Tibial nerve (tissue), 4 donors: ENCODE data around the gene CEP170B. TPM values are rescaled to one million over a fixed set of nuclear protein-coding genes. Genes with fewer than 3 reads are reported as not detected.

ENCODE experiments used
- DNase-seq, 2 donors: peaks; one replicate each; pipeline ENCODE4 v3.0.0-alpha.2; 2019; ENCODE audit warnings: low spot score in 2 of 2
- H3K27ac ChIP-seq, 4 donors: fragments of 200-600 bp; sonication (generic) in 3 of 4; one replicate each; pipeline ENCODE4 v1.5.1; 2017 to 2019; ENCODE audit warnings: mild to moderate bottlenecking in 1 of 4
- H3K27me3 ChIP-seq, 2 donors: fragments of 200-600 bp; sonication (generic) in 1 of 2; one replicate each; pipeline versions ENCODE4 v1.5.1 to v1.6.0; 2017 to 2019
- H3K36me3 ChIP-seq, 3 donors: fragments of 200-600 bp; sonication (generic); one replicate each; pipeline ENCODE4 v1.5.1; 2018 to 2019
- H3K4me1 ChIP-seq, 4 donors: fragments of 200-600 bp; sonication (generic) in 3 of 4; one replicate each; pipeline ENCODE4 v1.5.1; 2017 to 2019
- H3K4me3 ChIP-seq, 4 donors: fragments of 200-600 bp; sonication (generic) in 3 of 4; one replicate each; pipeline ENCODE4 v1.5.1; 2017 to 2019; ENCODE audit warnings: mild to moderate bottlenecking in 1 of 4, moderate library complexity in 1 of 4
- H3K9me3 ChIP-seq, 4 donors: fragments of 200-600 bp; sonication (generic) in 3 of 4; one replicate each; pipeline ENCODE4 v1.5.1; 2017 to 2019
- CTCF ChIP-seq, 5 experiments: fragments of 200-600 bp in 3 of 5; fragments of 450-650 bp in 2 of 5; sonication (generic) in 3 of 5; IDR thresholded peaks; one replicate each; pipeline ENCODE4 v1.5.1; 2016 to 2019; ENCODE audit warnings: antibody characterized with exemption in 5 of 5, mild to moderate bottlenecking in 3 of 5, moderate library complexity in 2 of 5
- EP300 ChIP-seq, 2 donors: sonication (generic); formaldehyde crosslinking; IDR thresholded peaks; one replicate each; pipeline ENCODE4 v1.6.1; 2017; ENCODE audit warnings: antibody characterized with exemption in 2 of 2, mild to moderate bottlenecking in 1 of 2
- POLR2A ChIP-seq, 2 donors: fragments of 450-650 bp; IDR thresholded peaks; one replicate each; pipeline ENCODE4 v1.6.1; 2017; ENCODE audit warnings: antibody characterized with exemption in 2 of 2, mild to moderate bottlenecking in 2 of 2, moderate library complexity in 2 of 2
- WGBS, 2 donors: methylation state at CpG; one replicate each; pipeline ENCODE4 v1.1.5; 2018; 5-methylcytosine and 5-hydroxymethylcytosine counted together
- total RNA-seq, 4 donors: library from RNA; depleted of rRNA; stranded (reverse); fragments of >200 nt; gene quantifications; one replicate each; pipeline ENCODE4 v1.1.0, GENCODE V29; 2016

The CEP170B gene
- total RNA-seq, 4 donors from 2014 or later, result 10.1 to 36.3 (median 13.0) TPM

GRCh38 chr14:104885031-104885972, 20.2 kb downstream of the CEP170B start:
- Histone ChIP-seq H3K4me1 (no peaks in the 10 kb centered on the region), H3K27ac (no peak overlapping the region), H3K4me3 (no peak overlapping the region), H3K27me3 (no peaks in the 10 kb centered on the region), H3K9me3 (no peaks in the 10 kb centered on the region), H3K36me3 (peaks cover 0 to 87% (median 0%) of the 10 kb centered on the region in 3 donors)
- TF ChIP-seq CTCF (IDR thresholded peaks at IDR 0.05) (no peak), EP300 (IDR thresholded peaks at IDR 0.05) (no peak), POLR2A (IDR thresholded peaks at IDR 0.05) (no peak)
- DNase-seq, result no peak
- 91% methylated on average over 20 to 26 of the region's 38 CpGs for WGBS, 2 donors

GRCh38 chr14:104885973-104886689, 21.1 kb downstream of the CEP170B start:
- H3K36me3 ChIP-seq, result peaks cover 0 to 79% (median 0%) of the 10 kb centered on the region in 3 donors
- H3K27ac ChIP-seq, result no peak overlapping the region
- TF ChIP-seq POLR2A (IDR thresholded peaks at IDR 0.05), result no peak
- no peak for TF ChIP-seq EP300 (IDR thresholded peaks at IDR 0.05)
- no peak for TF ChIP-seq CTCF (IDR thresholded peaks at IDR 0.05)
- DNase-seq, result no peak
- 80 to 86% methylated on average over 10 to 31 of the region's 40 CpGs for WGBS, 2 donors
- H3K4me1 ChIP-seq, result no peaks in the 10 kb centered on the region
- H3K4me3 ChIP-seq, result no peak overlapping the region
- H3K27me3 ChIP-seq, result no peaks in the 10 kb centered on the region
- H3K9me3 ChIP-seq, result no peaks in the 10 kb centered on the region

- Histone ChIP-seq H3K4me1 (no peaks in the 10 kb centered on the region), H3K9me3 (no peaks in the 10 kb centered on the region), H3K36me3 (peaks cover 0 to 72% (median 0%) of the 10 kb centered on the region in 3 donors), H3K27ac (no peak overlapping the region), H3K4me3 (no peak overlapping the region), H3K27me3 (no peaks in the 10 kb centered on the region)
- DNase-seq, result peak in 1 of 2 donors; percentile 9
- no peak for TF ChIP-seq EP300 (IDR thresholded peaks at IDR 0.05)
- no peak for TF ChIP-seq CTCF (IDR thresholded peaks at IDR 0.05)
- TF ChIP-seq POLR2A (IDR thresholded peaks at IDR 0.05), result no peak
- WGBS, 2 donors, result 93 to 95% methylated on average over 31 to 49 of the region's 59 CpGs
These were observed 21.9 kb downstream of the CEP170B start for GRCh38 chr14:104886690-104887622.

- no peak overlapping the region for H3K4me3 ChIP-seq
- no peaks in the 10 kb centered on the region for H3K27me3 ChIP-seq
- peak in 1 of 2 donors; percentile 7 for DNase-seq
- no peak for TF ChIP-seq EP300 (IDR thresholded peaks at IDR 0.05)
- no peak for TF ChIP-seq CTCF (IDR thresholded peaks at IDR 0.05)
- TF ChIP-seq POLR2A (IDR thresholded peaks at IDR 0.05), result no peak
- peaks cover 0 to 5% (median 0%) of the 10 kb centered on the region in 4 donors for H3K4me1 ChIP-seq
- H3K36me3 ChIP-seq, result peaks cover 0 to 63% (median 0%) of the 10 kb centered on the region in 3 donors
- no peaks in the 10 kb centered on the region for H3K9me3 ChIP-seq
- WGBS, 2 donors, result 93 to 96% methylated on average over 8 of the region's 33 CpGs
- no peak overlapping the region for H3K27ac ChIP-seq
These were observed 22.8 kb downstream of the CEP170B start for GRCh38 chr14:104887623-104888488.
